ENCODE measurements around the gene ZMYM2.

- TF ChIP-seq POLR2AphosphoS5 (IDR thresholded peaks at IDR 0.05) (no peak), POLR2A (IDR thresholded peaks at IDR 0.05) (no peak), CTCF (IDR thresholded peaks at IDR 0.05) (no peak)
These were observed 144.1 kb downstream of the ZMYM2 start for GRCh38 chr13:20102525-20103180.
